ENCODE data around the gene CAPZA2.
"Not testable (repeated sequence)": the region's sequence is repeated elsewhere in the genome, so short reads cannot be mapped to it uniquely, and the experiment has no call there.

The CAPZA2 gene

GRCh38 chr7:116955801-116956476 is 93.6 kb downstream of the CAPZA2 start:
- DNase-seq, result no peak

- DNase-seq, result no peak
Observed at GRCh38 chr7:116956477-116956804, 94.1 kb downstream of the CAPZA2 start.

DNA sequence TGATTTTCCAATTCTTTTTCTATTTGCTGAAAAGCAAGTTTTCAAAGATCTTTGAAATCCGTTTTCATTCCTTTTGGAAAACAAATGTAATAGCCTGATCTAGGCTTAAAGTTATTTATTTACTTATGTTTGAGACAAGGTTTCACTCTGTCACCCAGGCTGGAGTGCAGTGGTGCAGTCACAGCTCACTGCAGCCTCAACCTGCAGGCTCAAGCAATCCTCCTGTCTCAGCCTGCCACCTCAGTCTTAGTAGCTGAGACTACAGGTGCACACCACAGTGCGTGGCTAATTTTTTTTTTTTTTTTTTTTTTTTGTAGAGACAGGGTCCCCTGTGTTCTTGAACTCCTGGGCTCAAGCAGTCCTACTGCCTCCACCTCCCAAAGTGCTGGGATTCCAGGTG is 95.5 kb downstream of the CAPZA2 start:
- no peak for DNase-seq

DNA sequence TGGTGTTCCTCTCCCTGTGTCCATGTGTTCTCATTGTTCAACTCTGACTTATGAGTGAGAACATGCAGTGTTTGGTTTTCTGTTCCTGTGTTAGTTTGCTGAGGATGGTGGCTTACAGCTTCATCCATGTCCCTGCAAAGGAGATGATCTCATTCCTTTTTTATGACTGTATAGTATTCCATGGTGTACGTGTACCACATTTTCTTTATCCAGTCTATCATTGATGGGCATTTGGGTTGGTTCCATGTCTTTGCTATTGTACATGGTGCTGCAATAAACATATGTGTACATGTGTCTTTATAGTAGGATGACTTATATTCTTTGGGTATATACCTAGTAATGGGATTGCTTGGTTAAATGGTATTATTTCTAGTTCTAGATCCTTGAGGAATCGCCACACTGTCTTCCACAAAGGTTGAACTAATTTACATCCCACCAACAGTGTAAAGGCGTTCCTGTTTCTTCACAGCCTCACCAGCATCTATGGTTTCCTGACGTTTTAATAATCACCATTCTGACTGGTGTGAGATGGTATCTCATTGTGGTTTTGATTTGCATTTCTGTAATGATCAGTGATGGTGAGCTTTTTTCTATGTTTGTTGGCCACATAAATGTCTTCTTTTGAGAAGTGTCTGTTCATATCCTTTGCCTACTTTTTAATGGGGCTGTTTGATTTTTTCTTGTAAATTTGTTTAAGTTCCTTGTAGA is 99.7 kb downstream of the CAPZA2 start:
- not testable (repeated sequence) for DNase-seq

GRCh38 chr7:116963234-116963633 is 100.8 kb downstream of the CAPZA2 start:
- no peak for DNase-seq

GRCh38 chr7:116966601-116967000 is 104.2 kb downstream of the CAPZA2 start:
- DNase-seq, result no peak

DNA sequence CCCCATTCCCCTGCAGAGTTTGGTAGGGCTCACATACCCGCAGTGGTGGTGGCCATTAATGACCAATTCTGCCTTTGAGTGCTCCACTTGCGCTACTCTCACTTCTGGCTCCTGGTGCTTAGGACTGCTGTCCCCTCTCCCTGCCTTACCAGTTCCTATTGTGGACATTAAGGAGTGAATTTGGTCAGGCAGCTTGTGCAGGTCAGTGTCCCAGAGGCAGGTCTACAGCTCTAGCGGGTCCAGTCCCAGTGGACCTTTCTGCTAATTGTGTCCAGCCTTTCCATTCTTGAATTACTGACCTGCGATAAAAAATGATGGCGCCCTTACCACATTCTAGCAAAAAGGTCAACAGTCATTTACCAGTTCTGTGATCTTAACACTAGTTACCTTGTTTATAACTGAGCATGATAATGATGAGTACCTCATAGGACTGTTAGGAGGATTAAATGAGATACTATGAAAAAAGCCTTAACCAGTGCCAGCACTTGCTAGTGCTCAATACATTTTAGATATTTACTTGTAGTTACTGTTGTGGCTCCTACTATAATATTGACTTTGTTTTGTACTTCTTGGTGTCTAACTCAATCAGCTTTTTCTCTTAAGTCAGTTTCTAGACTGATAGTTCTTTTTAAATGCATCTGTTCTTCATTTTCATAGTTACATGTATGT is 105.0 kb downstream of the CAPZA2 start:
- no peak for DNase-seq

- DNase-seq, result no peak
Observed at GRCh38 chr7:116967983-116968382, 105.6 kb downstream of the CAPZA2 start.

DNA sequence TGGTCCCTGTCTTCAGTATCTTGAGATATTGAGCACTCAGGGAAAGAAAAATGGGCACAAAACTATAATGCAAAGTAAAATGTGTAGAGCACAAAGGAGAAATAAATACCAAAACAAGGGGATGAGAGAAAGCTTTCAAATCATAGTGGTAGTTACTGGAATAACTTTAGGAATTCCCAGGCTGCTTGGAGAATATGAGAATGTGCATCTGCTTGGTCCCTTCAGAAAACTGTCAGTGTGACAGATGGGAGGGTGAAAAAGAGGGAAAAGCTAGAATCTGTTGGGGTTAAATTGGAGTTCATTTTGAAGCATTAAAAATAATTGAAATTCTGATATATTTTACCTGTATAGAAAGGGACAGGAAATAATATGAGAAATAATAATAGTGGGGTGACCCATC is 106.2 kb downstream of the CAPZA2 start:
- no peak for DNase-seq

GRCh38 chr7:116969371-116969902 is 107.0 kb downstream of the CAPZA2 start:
- DNase-seq, result no peak

DNA sequence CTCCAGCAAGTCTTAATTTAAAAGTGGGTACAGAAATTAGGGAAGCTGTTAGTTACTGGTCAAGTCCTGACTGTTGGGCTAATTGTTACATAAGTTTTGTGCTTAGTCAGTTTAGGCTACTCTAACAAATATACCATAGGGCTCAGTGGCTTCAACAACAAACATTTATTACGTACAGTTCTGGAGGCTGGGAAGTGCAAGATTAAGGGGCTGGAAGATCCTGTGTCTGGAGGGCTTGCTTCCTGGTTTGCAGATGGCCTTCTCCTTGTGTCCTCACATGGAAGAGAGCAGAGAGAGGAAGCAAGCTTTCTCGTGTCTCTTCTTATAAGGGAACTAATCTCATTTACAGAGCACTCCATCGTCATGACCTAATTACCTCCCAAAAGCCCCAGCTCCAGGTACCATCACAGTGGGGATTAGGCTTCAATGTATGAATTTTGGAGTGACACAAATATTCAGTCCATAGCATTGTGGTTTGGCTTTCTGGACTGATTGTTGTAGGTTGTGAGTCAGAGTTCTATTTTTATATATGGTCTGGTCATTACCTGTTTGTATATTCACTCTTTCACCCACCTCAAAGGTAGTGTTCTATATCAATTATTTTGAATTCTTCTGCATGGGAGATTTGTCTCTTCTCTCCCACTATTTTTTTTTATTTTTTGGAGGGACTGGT is 108.0 kb downstream of the CAPZA2 start:
- DNase-seq, result no peak

DNA sequence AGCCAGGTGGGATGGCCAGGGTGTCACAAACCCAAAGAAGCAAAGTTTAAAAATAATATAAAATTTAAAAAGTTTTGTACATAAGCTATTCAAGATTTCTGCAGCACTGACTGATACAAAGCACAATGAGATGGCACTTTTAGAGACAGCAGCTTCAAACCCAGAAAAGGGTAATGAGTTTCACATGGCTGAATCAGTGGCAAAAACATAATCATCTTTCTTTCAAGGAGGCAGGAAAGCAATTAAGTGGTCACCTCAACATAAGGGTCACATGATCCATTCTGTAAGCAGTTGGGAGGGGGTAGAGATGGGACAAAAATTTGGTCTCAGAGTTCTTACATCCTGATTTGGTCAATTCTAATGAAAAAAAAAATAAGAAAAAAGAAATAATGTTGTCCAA is 108.8 kb downstream of the CAPZA2 start:
- DNase-seq, result not testable (repeated sequence)

Data from activated CD4-positive, alpha-beta T cell treated with anti-CD3 and anti-CD28 coated beads for 4 hours (primary cell).